GM12891 (cell line): ENCODE data around the gene AGAP2.

ENCODE experiments used
- POLR2A ChIP-seq: IDR thresholded peaks from 2 replicates; pipeline ENCODE4 v1.6.1; 2011; ENCODE audit warnings: low read depth, low read length, control low read depth
- POLR2AphosphoS5 ChIP-seq: IDR thresholded peaks from 2 replicates; pipeline ENCODE4 v1.6.1; 2011; ENCODE audit warnings: low read depth, low read length, control low read depth
- POU2F2 ChIP-seq: IDR thresholded peaks from 2 replicates; pipeline ENCODE4 v1.6.1; 2011; ENCODE audit warnings: low read depth, mild to moderate bottlenecking, control low read depth, low read length, moderate library complexity
- SPI1 ChIP-seq: IDR thresholded peaks from 2 replicates; pipeline ENCODE4 v1.6.1; 2011; ENCODE audit warnings: low read depth, low read length, control low read depth
- TAF1 ChIP-seq: IDR thresholded peaks from 2 replicates; pipeline ENCODE4 v1.6.1; 2011; ENCODE audit warnings: low read depth, low read length, control low read depth

DNA sequence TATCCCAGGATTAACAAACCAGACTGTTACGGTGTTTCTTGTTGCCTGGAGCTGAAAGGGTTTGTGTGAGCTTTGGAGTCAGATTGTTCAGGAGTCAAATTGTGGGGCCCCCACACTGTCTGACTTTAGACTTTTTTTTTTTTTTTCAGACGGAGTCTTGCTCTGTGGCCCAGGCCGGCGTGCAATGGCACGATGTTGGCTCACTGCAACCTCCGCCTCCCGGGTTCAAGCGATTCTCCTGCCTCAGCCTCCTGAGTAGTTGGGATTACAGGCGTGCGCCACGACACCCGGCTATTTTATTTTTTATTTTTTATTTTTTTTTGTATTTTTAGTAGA lies 44.9 kb upstream of the AGAP2 start:
- TF ChIP-seq TAF1 (no peak), POLR2AphosphoS5 (no peak), POLR2A (no peak), SPI1 (no peak), POU2F2 (no peak)
